HepG2 (cell line): Measurements from ENCODE around the gene RTF1. TPM values are rescaled to one million over a fixed set of nuclear protein-coding genes. Genes with fewer than 3 reads are reported as not detected.

Experiments
- CHD4 ChIP-seq: fragments of 200-600 bp; sonication (generic); IDR thresholded peaks from 2 replicates; pipeline ENCODE4 v1.7.0; 2017; ENCODE audit warnings: mild to moderate bottlenecking, low read length, borderline replicate concordance
- PHF8 ChIP-seq: sonication (generic); formaldehyde crosslinking; IDR thresholded peaks from 2 replicates; pipeline ENCODE4 v1.5.0; 2020; ENCODE audit warnings: missing genetic modification reagents
- TBL1XR1 ChIP-seq: fragments of 150-350 bp; IDR thresholded peaks from 2 replicates; pipeline ENCODE4 v1.6.1; 2014; ENCODE audit warnings: borderline replicate concordance, low read length; ENCODE audit not compliant: partially characterized antibody
- ZBED4 ChIP-seq: sonication (generic); formaldehyde crosslinking; IDR thresholded peaks from 2 replicates; pipeline ENCODE4 v1.4.0; 2020; ENCODE audit warnings: missing genetic modification reagents, borderline replicate concordance
- ZKSCAN1 ChIP-seq: fragments of 150-350 bp; IDR thresholded peaks from 2 replicates; pipeline ENCODE4 v1.6.1; 2014; ENCODE audit warnings: low read length
- ZNF333 ChIP-seq: sonication (generic); formaldehyde crosslinking; IDR thresholded peaks from 2 replicates; pipeline ENCODE4 v1.4.0; 2020; ENCODE audit warnings: mild to moderate bottlenecking, missing genetic modification reagents, borderline replicate concordance
- ZNF646 ChIP-seq: sonication (generic); formaldehyde crosslinking; IDR thresholded peaks from 2 replicates; pipeline ENCODE4 v1.9.0; 2021; ENCODE audit warnings: mild to moderate bottlenecking, missing genetic modification reagents
- ZSCAN25 ChIP-seq: sonication (generic); formaldehyde crosslinking; IDR thresholded peaks from 2 replicates; pipeline ENCODE4 v1.8.0; 2022; ENCODE audit warnings: mild to moderate bottlenecking, missing genetic modification reagents
- ZSCAN5A ChIP-seq: sonication (generic); formaldehyde crosslinking; IDR thresholded peaks from 2 replicates; pipeline ENCODE4 v1.8.0; 2022; ENCODE audit warnings: mild to moderate bottlenecking, missing genetic modification reagents, borderline replicate concordance
- polyA plus RNA-seq, 8 experiments: library from polyadenylated mRNA; depleted of rRNA in 3 of 8; stranded (reverse) in 7 of 8; unstranded in 1 of 8; fragments of >200 nt; fragmentation: Illumina TruSeq in 4 of 8; extraction: Trizol in 4 of 8; gene quantifications; 2 replicates each; pipeline versions ENCODE4 v1.2.1 to v1.2.3, GENCODE V29; 2011 to 2016; ENCODE audit warnings: low read depth in 4 of 8, missing spikeins in 1 of 8, mixed read lengths in 1 of 8; ENCODE audit not compliant: insufficient read depth in 1 of 8
- total RNA-seq, 5 experiments: library from RNA; depleted of rRNA; stranded (reverse); fragments of >200 nt; fragmentation: Illumina TruSeq; extraction: Trizol; gene quantifications; 2 replicates each; pipeline ENCODE4 v1.2.3, GENCODE V29; 2016; ENCODE audit warnings: low read depth in 1 of 5
- TF ChIP-seq, protein P1 (sequence below): sonication (generic); formaldehyde crosslinking; IDR thresholded peaks from 2 replicates; pipeline ENCODE4 v1.8.1; 2022; ENCODE audit warnings: mild to moderate bottlenecking, missing genetic modification reagents
- TF ChIP-seq, protein P2 (sequence below): fragments of 450-650 bp; IDR thresholded peaks from 2 replicates; pipeline ENCODE4 v1.6.1; 2017; ENCODE audit warnings: mild to moderate bottlenecking
- TF ChIP-seq, protein P3 (sequence below): sonication (generic); formaldehyde crosslinking; IDR thresholded peaks from 2 replicates; pipeline ENCODE4 v1.4.0; 2020; ENCODE audit warnings: missing genetic modification reagents

RTF1 gene
- total and polyA plus RNA-seq, 2 of the 13 experiments (the other 11 are each of a cell fraction or from before 2014, with no cell fraction given) = 13.9 to 17.9 TPM

DNA sequence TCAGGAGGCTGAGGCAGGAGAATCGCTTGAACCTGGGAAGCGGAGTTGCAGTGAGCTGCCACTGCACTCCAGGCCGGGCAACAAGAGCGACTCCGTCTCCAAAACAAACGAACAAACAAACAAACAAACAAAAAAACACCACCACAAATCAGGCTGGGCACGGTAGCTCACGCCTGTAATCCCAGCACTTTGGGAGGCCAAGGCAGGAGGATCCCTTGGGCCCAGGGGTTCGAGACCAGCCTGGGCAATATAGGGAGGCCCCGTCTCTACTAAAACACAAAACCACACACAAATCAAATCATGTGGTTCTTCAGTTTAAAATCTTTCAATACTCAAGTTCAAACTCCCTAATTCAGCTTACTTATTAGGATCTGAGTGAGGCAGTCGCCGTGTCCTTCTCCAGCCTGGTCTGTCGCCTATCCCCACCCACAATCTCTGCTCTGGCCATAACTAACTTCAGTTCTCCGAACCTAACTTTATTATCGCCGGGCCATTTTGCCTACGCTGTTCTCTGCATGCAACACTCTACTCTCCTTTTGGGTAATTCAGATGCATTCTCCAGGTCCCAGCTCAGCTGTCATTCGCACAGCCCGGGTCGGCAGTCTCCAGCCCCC, 660 bp upstream of the RTF1 start (continued):
- no peak for TF ChIP-seq ZBED4
- TF ChIP-seq ZNF333 (CRISPR knock-in tag) = 0 out of 2 replicates have a peak, but pooled peaks have one; percentile 14
- TF ChIP-seq ZNF646 (CRISPR knock-in tag) = no peak
- TF ChIP-seq, protein P1, sequence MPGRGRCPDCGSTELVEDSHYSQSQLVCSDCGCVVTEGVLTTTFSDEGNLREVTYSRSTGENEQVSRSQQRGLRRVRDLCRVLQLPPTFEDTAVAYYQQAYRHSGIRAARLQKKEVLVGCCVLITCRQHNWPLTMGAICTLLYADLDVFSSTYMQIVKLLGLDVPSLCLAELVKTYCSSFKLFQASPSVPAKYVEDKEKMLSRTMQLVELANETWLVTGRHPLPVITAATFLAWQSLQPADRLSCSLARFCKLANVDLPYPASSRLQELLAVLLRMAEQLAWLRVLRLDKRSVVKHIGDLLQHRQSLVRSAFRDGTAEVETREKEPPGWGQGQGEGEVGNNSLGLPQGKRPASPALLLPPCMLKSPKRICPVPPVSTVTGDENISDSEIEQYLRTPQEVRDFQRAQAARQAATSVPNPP (CRISPR knock-in tag) = 0 out of 2 replicates have a peak, but pooled peaks have one; percentile 60
- TF ChIP-seq ZSCAN25 (CRISPR knock-in tag) = no peak
- TF ChIP-seq TBL1XR1 = no peak
- TF ChIP-seq ZKSCAN1 = no peak
- TF ChIP-seq CHD4 = no peak
- no peak for TF ChIP-seq PHF8 (CRISPR knock-in tag)
- TF ChIP-seq, protein P2, sequence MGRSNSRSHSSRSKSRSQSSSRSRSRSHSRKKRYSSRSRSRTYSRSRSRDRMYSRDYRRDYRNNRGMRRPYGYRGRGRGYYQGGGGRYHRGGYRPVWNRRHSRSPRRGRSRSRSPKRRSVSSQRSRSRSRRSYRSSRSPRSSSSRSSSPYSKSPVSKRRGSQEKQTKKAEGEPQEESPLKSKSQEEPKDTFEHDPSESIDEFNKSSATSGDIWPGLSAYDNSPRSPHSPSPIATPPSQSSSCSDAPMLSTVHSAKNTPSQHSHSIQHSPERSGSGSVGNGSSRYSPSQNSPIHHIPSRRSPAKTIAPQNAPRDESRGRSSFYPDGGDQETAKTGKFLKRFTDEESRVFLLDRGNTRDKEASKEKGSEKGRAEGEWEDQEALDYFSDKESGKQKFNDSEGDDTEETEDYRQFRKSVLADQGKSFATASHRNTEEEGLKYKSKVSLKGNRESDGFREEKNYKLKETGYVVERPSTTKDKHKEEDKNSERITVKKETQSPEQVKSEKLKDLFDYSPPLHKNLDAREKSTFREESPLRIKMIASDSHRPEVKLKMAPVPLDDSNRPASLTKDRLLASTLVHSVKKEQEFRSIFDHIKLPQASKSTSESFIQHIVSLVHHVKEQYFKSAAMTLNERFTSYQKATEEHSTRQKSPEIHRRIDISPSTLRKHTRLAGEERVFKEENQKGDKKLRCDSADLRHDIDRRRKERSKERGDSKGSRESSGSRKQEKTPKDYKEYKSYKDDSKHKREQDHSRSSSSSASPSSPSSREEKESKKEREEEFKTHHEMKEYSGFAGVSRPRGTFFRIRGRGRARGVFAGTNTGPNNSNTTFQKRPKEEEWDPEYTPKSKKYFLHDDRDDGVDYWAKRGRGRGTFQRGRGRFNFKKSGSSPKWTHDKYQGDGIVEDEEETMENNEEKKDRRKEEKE = no peak
- TF ChIP-seq ZSCAN5A (CRISPR knock-in tag) = 0 out of 2 replicates have a peak, but pooled peaks have one; percentile 48
- TF ChIP-seq, protein P3, sequence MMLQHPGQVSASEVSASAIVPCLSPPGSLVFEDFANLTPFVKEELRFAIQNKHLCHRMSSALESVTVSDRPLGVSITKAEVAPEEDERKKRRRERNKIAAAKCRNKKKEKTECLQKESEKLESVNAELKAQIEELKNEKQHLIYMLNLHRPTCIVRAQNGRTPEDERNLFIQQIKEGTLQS = no peak
